SK-N-MC (cell line): Measurements from ENCODE around the gene TAPBP.

Source experiments
- EZH2 ChIP-seq: fragments of 200-600 bp; sonication (generic); IDR thresholded peaks from one replicate; pipeline ENCODE4 v1.6.1; 2017; ENCODE audit warnings: antibody characterized with exemption
- POLR2AphosphoS5 ChIP-seq: IDR thresholded peaks from 2 replicates; pipeline ENCODE4 v1.6.1; 2012; ENCODE audit warnings: mild to moderate bottlenecking, low read depth, low read length, borderline replicate concordance

DNA sequence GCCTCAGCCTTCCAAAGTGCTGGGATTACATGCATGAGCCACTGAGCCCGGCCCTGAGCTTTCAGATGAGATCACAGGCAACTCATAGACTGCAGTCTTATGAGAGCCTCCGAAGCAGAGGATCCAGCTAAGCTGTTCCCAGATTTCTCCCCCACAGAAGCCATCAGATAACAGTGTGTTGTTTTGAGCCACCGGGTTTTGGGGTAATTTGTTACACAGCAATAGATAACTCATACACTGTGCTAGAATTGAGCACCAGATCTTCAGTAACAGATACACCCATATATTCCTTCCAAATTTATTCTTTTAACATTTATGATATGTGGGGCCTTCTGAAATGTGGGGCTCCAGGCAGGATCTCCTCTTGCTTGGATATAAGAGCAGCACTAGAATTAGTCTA lies 22.6 kb upstream of the TAPBP start:
- TF ChIP-seq EZH2 = no peak
- TF ChIP-seq POLR2AphosphoS5 = no peak
